ENCODE results near the gene HYAL4.

HYAL4 gene

DNA sequence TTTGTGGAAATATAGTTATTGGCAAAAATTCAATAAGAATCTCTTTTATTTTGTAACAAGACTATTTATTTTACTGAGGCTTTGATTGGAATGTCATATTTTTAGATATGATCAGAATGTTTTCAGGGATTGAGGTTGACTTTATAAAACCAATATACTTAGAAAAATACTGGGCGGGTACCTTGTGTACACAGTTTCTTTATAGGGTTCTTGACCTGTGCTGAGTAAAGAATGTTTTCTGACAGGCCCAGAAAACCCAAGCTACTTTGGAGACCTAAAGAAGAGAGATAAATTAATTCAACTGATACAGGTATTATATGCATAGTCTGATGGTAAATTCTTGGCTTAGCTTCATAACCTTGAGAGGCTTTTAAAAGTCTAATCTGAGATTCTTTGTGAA lies 56.1 kb downstream of the HYAL4 start:
- no peak for DNase-seq (ENCODE audit: low read depth)

GRCh38 chr7:123905714-123906113 lies 60.7 kb downstream of the HYAL4 start:
- no peak for DNase-seq (ENCODE audit: low read depth)

DNA sequence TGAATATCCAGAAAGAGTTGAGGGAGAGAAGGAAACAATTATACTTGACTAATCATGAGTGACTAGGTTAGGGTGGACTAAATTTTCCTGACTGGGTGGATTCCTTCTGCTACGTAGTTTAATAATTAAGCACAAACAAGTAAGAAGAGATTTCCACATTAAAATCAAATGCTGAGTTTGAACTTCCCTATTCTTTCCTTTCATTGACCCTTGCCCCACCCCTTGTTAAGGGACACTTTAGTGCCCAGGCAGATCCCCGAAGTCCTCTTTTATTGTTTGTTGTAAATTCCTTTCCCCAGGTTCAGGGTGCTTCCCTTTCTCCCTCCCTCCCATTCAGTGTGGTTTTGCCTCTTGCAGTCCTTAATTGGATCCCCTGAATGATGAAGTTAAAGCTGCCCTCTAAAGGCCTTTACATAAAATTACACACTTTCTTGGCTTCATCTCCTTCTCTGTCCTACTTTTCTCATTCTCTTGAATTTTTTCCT lies 71.3 kb downstream of the HYAL4 start:
- DNase-seq (ENCODE audit: low read depth) = no peak

- no peak for DNase-seq (ENCODE audit: low read depth)
Measured at GRCh38 chr7:123917878-123918277, 72.9 kb downstream of the HYAL4 start.

DNA sequence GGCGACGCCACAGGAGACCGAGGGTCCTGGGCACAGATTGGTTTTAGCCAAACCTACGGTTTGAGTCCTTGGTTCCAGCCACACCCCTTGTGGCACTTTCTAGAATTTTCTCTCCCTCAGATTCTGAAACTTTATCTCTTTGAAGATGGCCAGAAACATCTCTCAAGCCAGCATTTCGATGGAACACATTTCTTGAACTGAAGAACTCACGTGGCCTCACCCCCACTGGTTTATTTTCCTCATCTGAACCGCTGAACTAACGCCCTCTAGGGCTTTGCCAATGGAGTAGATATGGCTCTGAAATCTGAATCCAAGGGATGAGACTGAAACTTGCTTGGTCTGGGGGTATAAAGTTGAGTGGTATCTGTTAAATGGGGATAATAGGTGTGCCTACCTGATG lies 73.3 kb downstream of the HYAL4 start:
- no peak for DNase-seq (ENCODE audit: low read depth)

DNA sequence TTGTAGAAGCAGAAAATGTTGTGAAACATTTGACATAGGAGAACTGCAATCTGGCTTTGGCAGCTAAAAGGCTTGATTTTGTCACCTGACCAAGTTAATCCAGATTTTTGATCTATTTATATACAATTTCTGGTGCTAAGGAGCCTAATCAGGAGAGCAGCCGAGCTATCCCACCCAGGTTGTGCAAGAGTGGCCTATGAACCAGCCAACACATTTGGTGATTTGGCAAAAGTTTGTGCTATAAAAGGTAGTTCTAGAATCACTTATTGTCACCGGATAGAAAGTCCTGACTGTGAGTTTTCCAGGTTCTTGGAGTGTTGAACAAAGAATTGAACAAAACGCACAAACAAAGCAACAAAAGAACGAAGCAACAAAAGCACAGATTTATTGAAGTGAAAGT lies 78.6 kb downstream of the HYAL4 start:
- no peak for DNase-seq (ENCODE audit: low read depth)

GRCh38 chr7:123924941-123925340 lies 80.0 kb downstream of the HYAL4 start, which contains the start of gene SPAM1:
SPAM1 (plus strand) TSS chr7:123925241; CDS start chr7:123953571, 28,330 bp downstream.
- DNase-seq (ENCODE audit: low read depth) = no peak
